Upper lobe of left lung (tissue), 6 donors: Measurements from ENCODE around the gene TAF10. TPM values are rescaled to one million over a fixed set of nuclear protein-coding genes. Genes with fewer than 3 reads are reported as not detected.

ENCODE experiments used
- ATAC-seq, 2 donors: fragments of 200-7000 bp; cut with Tn5 transposase; one replicate each; pipeline ENCODE4 v1.9.1; 2022; ENCODE audit warnings: mild to moderate bottlenecking in 2 of 2, moderate library complexity in 2 of 2; ENCODE audit not compliant: low FRiP score in 2 of 2
- DNase-seq, 2 donors: peaks; one replicate each; pipeline ENCODE4 v3.0.0-alpha.2; 2019 to 2020
- H3K27ac ChIP-seq, 4 donors: fragments of 200-600 bp; sonication (generic); one replicate each; pipeline ENCODE4 v1.5.1; 2016 to 2019
- H3K27me3 ChIP-seq, 4 donors: fragments of 200-600 bp; sonication (generic); one replicate each; pipeline ENCODE4 v1.5.1; 2017 to 2019
- H3K36me3 ChIP-seq, 4 donors: fragments of 200-600 bp; sonication (generic); one replicate each; pipeline ENCODE4 v1.5.1; 2016 to 2019
- H3K4me1 ChIP-seq, 4 donors: fragments of 200-600 bp; sonication (generic); one replicate each; pipeline ENCODE4 v1.5.1; 2018 to 2019
- H3K4me3 ChIP-seq, 4 donors: fragments of 200-600 bp; sonication (generic); one replicate each; pipeline ENCODE4 v1.5.1; 2017 to 2019; ENCODE audit warnings: mild to moderate bottlenecking in 2 of 4, moderate library complexity in 1 of 4
- H3K9me3 ChIP-seq, 4 donors: fragments of 200-600 bp; sonication (generic); one replicate each; pipeline ENCODE4 v1.5.1; 2018 to 2019
- EP300 ChIP-seq, 4 donors: sonication (generic); formaldehyde crosslinking; IDR thresholded peaks; one replicate each; pipeline ENCODE4 v1.5.1; 2017; ENCODE audit warnings: antibody characterized with exemption in 4 of 4, control low read depth in 2 of 4
- POLR2A ChIP-seq, 4 donors: fragments of 450-650 bp; IDR thresholded peaks; one replicate each; pipeline ENCODE4 v1.5.1; 2016 to 2017; ENCODE audit warnings: antibody characterized with exemption in 4 of 4, mild to moderate bottlenecking in 2 of 4
- POLR2AphosphoS5 ChIP-seq, 2 donors: sonication (generic); formaldehyde crosslinking; IDR thresholded peaks; one replicate each; pipeline ENCODE4 v1.5.1; 2017; ENCODE audit warnings: antibody characterized with exemption in 2 of 2
- WGBS, 2 donors: methylation state at CpG; one replicate each; pipeline ENCODE4 v1.1.5; 2017 to 2018; 5-methylcytosine and 5-hydroxymethylcytosine counted together
- total RNA-seq, 6 donors: library from RNA; depleted of rRNA in 4 of 6; stranded (reverse); fragments of >200 nt in 4 of 6; gene quantifications; one replicate each; pipeline versions ENCODE4 v1.1.0 to v1.2.1, GENCODE V29; 2016 to 2021
- TF ChIP-seq, protein P1 (sequence below), 6 experiments: fragments of 450-650 bp in 4 of 6; fragments of 200-600 bp in 2 of 6; sonication (generic) in 2 of 6; IDR thresholded peaks; one replicate each; pipeline ENCODE4 v1.5.1; 2016 to 2019; ENCODE audit warnings: antibody characterized with exemption in 6 of 6
- donor health status: DM: no; HTN: no; CAD: no; lungs with moderate emphysema.
- donor health status: DM: no; HTN: yes; CAD: no; lungs with severe emphysema.

Gene TAF10
- total RNA-seq, 6 donors from 2014 or later = 60.8 to 153 (median 96.5) TPM

DNA sequence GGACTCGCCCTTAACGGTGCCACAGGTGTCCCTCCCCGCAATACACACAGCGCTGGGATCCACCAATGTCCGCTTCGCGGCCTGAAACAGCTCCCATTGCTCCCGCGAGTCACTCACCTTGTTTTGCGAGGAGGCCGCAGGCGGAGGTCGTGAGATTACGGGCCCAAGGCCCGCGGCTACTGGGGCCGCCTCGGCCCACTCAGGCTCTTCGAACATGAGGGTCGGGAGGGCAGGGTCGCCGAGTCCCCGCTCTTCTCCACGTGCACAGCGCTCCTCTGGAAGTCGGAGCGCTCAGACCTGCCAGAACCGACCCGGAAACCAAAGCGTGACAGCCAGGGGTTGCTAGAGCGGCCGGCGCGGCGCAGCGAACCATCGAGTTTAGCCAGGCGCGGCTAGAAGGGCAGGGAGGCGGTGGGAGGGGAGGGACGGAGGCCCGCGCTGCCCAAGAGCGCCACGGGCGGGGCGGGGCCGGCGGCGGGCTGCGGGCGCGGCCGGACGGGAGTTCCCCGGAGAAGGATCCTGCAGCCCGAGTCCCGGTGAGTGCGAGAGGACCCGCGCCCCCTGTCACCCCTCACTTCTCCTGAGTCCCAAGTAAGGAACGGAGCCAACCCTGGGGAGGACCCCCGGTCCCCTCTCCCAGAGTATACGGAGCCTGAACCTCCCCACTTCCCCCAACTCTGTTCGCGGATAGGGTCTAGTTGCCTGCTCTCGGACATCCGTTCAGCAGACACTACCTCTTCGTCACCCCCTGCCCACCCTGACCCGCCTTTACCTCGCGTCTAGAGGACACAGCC is 8.5 kb downstream of the TAF10 start, which contains the start of the genes ILK and RRP8:
ILK (plus strand) TSS at position 488 of the 794 bp plus-strand sequence. CDS start 498 bp downstream, outside the sequence.
RRP8 (minus strand) TSS at position 330 of the 794 bp plus-strand sequence; CDS start at position 216, 114 bp downstream.
- no peaks in the 10 kb centered on the region for H3K27me3 ChIP-seq
- TF ChIP-seq POLR2A (IDR thresholded peaks at IDR 0.05) (peak in 3 of 4 donors; percentile 20 to 94 (median 88)), POLR2AphosphoS5 (IDR thresholded peaks at IDR 0.05) (peak; percentile 64 to 90), EP300 (IDR thresholded peaks at IDR 0.05) (peak in 1 of 4 donors; percentile 66)
- TF ChIP-seq, protein P1, sequence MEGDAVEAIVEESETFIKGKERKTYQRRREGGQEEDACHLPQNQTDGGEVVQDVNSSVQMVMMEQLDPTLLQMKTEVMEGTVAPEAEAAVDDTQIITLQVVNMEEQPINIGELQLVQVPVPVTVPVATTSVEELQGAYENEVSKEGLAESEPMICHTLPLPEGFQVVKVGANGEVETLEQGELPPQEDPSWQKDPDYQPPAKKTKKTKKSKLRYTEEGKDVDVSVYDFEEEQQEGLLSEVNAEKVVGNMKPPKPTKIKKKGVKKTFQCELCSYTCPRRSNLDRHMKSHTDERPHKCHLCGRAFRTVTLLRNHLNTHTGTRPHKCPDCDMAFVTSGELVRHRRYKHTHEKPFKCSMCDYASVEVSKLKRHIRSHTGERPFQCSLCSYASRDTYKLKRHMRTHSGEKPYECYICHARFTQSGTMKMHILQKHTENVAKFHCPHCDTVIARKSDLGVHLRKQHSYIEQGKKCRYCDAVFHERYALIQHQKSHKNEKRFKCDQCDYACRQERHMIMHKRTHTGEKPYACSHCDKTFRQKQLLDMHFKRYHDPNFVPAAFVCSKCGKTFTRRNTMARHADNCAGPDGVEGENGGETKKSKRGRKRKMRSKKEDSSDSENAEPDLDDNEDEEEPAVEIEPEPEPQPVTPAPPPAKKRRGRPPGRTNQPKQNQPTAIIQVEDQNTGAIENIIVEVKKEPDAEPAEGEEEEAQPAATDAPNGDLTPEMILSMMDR (IDR thresholded peaks at IDR 0.05) = peak in 3 of 6 experiments; percentile 25 to 68 (median 34)
- H3K4me1 ChIP-seq = peaks cover 50 to 64% (median 56%) of the 10 kb centered on the region in 4 donors
- H3K9me3 ChIP-seq = no peaks in the 10 kb centered on the region
- WGBS, 2 donors = 0 to 1% methylated on average over 37 to 43 of the region's 72 CpGs
- peaks cover 23 to 43% (median 38%) of the 10 kb centered on the region in 4 donors for H3K36me3 ChIP-seq
- DNase-seq (peak; percentile 97 to 98), ATAC-seq (peak; percentile 96)
- H3K4me3 ChIP-seq = peak within 1 kb of the TSS; percentile 64 to 96 (median 80)
- peak within 1 kb of the TSS; percentile 91 to 99 (median 95) for H3K27ac ChIP-seq

DNA sequence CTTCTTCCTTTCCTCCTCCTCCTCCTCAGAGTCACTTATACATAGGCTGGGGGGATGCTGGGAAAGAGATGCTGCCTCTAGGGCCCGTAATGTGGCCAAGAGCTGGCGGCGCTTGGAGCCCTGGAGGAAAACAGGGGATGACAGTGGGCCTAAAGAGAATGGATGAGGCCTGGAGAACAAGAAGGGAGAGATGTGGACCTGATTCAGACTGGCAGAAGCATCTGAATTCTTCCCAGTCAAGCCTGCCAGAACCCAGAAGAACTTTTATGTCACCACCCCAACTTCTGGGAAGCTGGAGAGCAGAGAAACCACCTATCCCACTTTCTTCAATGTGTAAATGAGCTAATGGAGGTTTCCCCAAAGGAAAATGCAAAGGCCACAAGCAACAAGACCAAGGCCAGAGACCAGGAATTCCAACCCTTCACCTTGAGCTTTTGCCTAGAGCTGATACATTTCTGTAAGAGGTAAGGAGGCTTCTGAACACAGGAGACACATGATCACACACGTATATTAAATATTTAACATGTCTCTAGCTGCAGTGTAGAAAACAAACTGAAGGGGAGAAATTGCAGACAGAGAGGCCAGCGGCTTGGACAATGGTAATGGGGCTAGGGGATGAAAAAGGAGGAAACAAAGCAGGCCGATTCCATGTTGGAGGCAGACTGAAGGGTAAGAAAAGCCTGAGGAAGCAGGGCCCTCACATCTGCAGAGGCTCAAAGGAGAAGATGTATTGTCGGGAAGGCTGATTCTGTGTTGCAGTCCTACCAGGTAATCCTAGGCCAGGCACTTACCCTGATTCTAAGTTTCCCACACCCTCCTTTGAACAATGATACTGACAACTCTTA is 9.7 kb downstream of the TAF10 start:
- H3K4me1 ChIP-seq = peaks cover 38 to 53% (median 44%) of the 10 kb centered on the region in 4 donors
- no peaks in the 10 kb centered on the region for H3K9me3 ChIP-seq
- WGBS, 2 donors = 52 to 57% methylated on average over 7 of the region's 7 CpGs
- no peak for ATAC-seq
- DNase-seq = no peak
- TF ChIP-seq POLR2AphosphoS5 (IDR thresholded peaks at IDR 0.05) (no peak), EP300 (IDR thresholded peaks at IDR 0.05) (no peak)
- H3K27ac ChIP-seq = peak overlapping the region; percentile 91 to 99 (median 95)
- peaks cover 19 to 42% (median 34%) of the 10 kb centered on the region in 4 donors for H3K36me3 ChIP-seq
- peak overlapping the region; percentile 64 to 96 (median 80) for H3K4me3 ChIP-seq
- H3K27me3 ChIP-seq = no peaks in the 10 kb centered on the region

DNA sequence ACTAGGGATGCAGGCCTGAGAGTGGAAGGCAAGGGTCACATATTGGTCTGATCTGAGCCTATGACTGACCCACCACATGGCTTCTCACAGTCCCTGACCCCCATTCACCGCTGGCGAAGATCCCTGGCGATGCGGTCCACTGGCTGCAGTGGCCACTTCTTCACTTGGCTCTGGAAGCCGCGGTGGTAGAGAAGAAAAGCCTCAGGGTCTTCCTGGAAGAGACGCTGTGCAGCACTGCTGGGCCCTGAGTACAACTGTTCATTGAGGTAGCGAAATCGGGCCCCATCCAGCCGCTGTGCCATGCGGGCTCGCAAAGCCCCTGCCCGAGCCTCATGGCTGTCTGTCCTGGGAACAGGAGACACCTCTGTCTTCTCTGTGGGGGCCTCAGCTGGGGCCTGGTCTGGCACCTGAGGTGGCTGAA is 11.0 kb downstream of the TAF10 start:
- Histone ChIP-seq H3K4me3 (no peak overlapping the region), H3K4me1 (peaks cover 28 to 40% (median 34%) of the 10 kb centered on the region in 4 donors), H3K36me3 (peaks cover 19 to 54% (median 36%) of the 10 kb centered on the region in 4 donors), H3K9me3 (no peaks in the 10 kb centered on the region), H3K27me3 (no peaks in the 10 kb centered on the region), H3K27ac (no peak overlapping the region)
- DNase-seq (no peak), ATAC-seq (no peak)
- 96 to 97% methylated on average over 10 to 13 of the region's 13 CpGs for WGBS, 2 donors
- TF ChIP-seq POLR2AphosphoS5 (IDR thresholded peaks at IDR 0.05) = no peak
- TF ChIP-seq, protein P1 (IDR thresholded peaks at IDR 0.05) = no peak
- TF ChIP-seq POLR2A (IDR thresholded peaks at IDR 0.05) = no peak
- no peak for TF ChIP-seq EP300 (IDR thresholded peaks at IDR 0.05)

DNA sequence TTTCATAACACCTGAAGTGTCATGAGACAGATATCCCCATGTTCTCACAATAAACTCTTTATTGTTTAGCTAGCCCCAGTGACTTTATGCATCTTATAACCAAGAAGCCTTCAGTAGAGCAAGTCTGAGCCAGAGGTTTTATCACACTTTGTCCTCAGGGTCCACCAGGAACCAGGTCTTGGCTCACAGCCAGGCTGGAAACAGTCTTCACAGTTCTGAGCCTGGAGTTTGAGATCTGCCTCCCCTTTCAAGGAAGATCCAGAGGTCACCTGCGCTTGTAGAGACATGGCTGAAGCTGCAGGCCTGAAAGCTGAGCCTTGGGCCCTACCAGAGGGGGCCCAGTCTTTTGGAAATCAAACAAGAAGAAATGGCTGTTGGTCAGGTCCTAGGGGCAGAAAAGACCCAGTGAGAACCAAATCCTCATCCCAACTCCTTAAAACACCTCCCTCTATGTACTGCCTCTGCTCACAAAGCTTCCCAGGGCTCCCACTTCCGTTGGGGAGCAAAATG is 12.1 kb downstream of the TAF10 start:
- ATAC-seq = no peak
- H3K4me3 ChIP-seq = no peak overlapping the region
- no peak for DNase-seq
- peaks cover 19 to 56% (median 36%) of the 10 kb centered on the region in 4 donors for H3K36me3 ChIP-seq
- no peaks in the 10 kb centered on the region for H3K27me3 ChIP-seq
- H3K27ac ChIP-seq = no peak overlapping the region
- H3K4me1 ChIP-seq = peaks cover 17 to 29% (median 23%) of the 10 kb centered on the region in 4 donors
- TF ChIP-seq, protein P1 (IDR thresholded peaks at IDR 0.05) = no peak
- TF ChIP-seq POLR2A (IDR thresholded peaks at IDR 0.05) (no peak), POLR2AphosphoS5 (IDR thresholded peaks at IDR 0.05) (no peak), EP300 (IDR thresholded peaks at IDR 0.05) (no peak)
- 87 to 95% methylated on average over 2 of the region's 2 CpGs for WGBS, 2 donors
- no peaks in the 10 kb centered on the region for H3K9me3 ChIP-seq
